Left lung (tissue), 10 donors: ENCODE data around the gene GABRD. TPM values are rescaled to one million over a fixed set of nuclear protein-coding genes. Genes with fewer than 3 reads are reported as not detected.

ENCODE experiments used
- ATAC-seq: fragments of 200-7000 bp; cut with Tn5 transposase; one replicate; pipeline ENCODE4 v1.9.1; 2020; ENCODE audit warnings: moderate library complexity
- DNase-seq, 4 donors: peaks; one replicate each; pipeline ENCODE4 v3.0.0-alpha.2; 2013 to 2020
- H3K27ac ChIP-seq, 2 donors: fragments of 200-600 bp; sonication (generic) in 1 of 2; one replicate each; pipeline versions ENCODE4 v1.5.0 to v1.8.0; 2020 to 2021
- H3K27me3 ChIP-seq, 2 donors: fragments of 200-600 bp; sonication (generic) in 1 of 2; one replicate each; pipeline versions ENCODE4 v1.5.0 to v1.8.0; 2020 to 2021
- H3K36me3 ChIP-seq, 2 donors: fragments of 200-600 bp; sonication (generic) in 1 of 2; one replicate each; pipeline versions ENCODE4 v1.5.0 to v1.8.0; 2020 to 2021
- H3K4me1 ChIP-seq, 2 donors: fragments of 200-600 bp; one replicate each; pipeline ENCODE4 v1.8.0; 2021
- H3K4me3 ChIP-seq, 2 donors: fragments of 200-600 bp; sonication (generic) in 1 of 2; one replicate each; pipeline versions ENCODE4 v1.5.0 to v1.8.0; 2020 to 2021; ENCODE audit warnings: mild to moderate bottlenecking in 1 of 2
- H3K9me3 ChIP-seq, 2 donors: fragments of 200-600 bp; sonication (generic) in 1 of 2; one replicate each; pipeline versions ENCODE4 v1.5.0 to v1.8.0; 2020 to 2021
- CTCF ChIP-seq, 2 donors: fragments of 200-600 bp; sonication (generic) in 1 of 2; IDR thresholded peaks; one replicate each; pipeline versions ENCODE4 v1.5.0 to v1.8.0; 2021; ENCODE audit warnings: antibody characterized with exemption in 2 of 2
- intact Hi-C, 2 donors: fragments of 100-400 bp; cut with DNase I; formaldehyde crosslinking; loops; one replicate each; pipeline versions ENCODE4 v1.11.2 to v1.14.2; 2022
- polyA plus RNA-seq, 6 donors: library from polyadenylated mRNA; unstranded; fragments of 120-200 nt; gene quantifications; one replicate each; pipeline ENCODE4 v1.2.1, GENCODE V29; 2013; ENCODE audit not compliant: insufficient read length in 6 of 6
- total RNA-seq, 2 donors: library from RNA; stranded (reverse); fragmentation: NEBNext Ultra II Directional; extraction: Animal tissue kit (Norgen Biotek cat#: 25700); gene quantifications; one replicate each; pipeline ENCODE4 v1.2.1, GENCODE V29; 2021
- donor health status: DM: no; HTN: yes; CAD: no.
- donor health status: DM: no; HTN: no; CAD: no.

Gene GABRD
- total and polyA plus RNA-seq, 8 donors = 0.31 to 14.2 (median 9.3) TPM

DNA sequence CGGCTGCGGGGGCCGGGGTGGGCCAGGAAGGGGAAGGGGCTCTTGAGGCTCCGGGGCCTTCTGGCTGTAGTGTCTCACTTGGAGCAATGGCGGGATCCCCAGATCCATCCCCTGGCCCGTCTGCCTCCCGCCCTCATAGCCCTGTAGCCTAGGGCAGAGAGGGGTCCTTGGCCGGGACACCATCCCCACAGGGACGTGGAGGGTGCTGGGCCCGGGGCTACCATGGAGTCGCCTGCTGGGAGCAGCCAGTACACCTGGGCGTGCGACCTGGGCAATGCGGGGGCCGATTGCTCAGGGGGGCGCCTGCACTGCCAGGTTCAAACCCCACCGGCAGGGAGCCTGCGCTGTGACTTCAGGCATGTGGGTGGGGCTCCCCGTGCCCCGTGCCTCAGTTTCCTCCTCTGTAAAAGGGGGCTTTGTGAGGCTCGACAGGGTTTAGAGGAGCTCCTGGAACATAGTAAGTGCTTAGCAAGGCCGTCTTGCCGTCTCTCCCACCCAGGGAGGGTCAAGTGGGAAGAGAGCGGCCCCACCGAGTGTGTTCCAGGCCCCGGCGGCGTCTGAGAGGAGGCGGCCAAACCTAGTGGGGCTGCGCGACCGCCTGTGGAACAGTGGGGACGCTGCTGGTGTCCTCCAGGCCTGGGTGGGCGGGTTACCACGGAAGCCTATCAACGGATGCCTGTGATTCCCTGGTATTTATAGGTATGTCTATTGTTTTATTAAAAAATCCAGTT is 51.8 kb downstream of the GABRD start:
- Histone ChIP-seq H3K36me3 (peaks cover 0 to 15% of the 10 kb centered on the region in 2 donors), H3K4me1 (no peaks in the 10 kb centered on the region), H3K4me3 (no peak overlapping the region), H3K9me3 (no peaks in the 10 kb centered on the region), H3K27me3 (peaks cover 0 to 37% of the 10 kb centered on the region in 2 donors), H3K27ac (no peak overlapping the region)
- no peak for ATAC-seq
- no peak for TF ChIP-seq CTCF (IDR thresholded peaks at IDR 0.05)
- peak in 1 of 4 donors; percentile 73 for DNase-seq
- intact Hi-C loops = no loop called here

DNA sequence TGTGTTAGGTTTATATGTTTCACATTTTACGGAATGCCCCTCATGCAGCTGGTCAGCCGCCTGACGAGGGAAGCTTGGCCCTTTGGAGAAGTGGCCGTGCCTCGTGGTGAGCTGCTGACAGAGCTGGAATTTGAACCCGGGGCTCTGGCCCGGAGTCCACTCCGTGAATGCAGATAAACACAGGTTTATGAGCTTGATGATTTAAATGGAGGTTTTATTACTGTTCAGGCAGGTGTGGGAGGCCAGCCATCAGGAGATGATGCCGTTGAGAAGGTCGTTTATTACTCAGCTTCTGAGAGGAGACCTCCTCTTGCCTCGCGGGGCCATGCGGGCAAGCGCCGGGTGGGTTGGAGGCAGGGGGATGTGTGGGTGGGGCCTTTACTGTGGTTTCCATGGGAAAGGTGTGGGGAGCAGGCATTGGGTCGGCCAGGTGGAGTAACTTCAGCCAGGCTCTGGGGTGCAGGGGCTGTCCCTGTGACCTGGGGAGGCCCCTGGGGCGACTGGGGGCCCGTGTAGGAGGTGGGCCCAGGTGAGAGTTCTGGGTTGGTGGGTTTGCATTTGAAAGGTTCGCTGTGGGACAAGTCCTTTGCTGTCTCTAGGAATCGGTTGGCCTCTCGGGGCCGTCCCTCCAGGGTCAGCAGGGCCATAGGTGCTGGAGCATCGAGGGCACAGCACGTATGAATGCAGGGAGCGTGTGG is 53.1 kb downstream of the GABRD start:
- H3K27ac ChIP-seq = no peak overlapping the region
- H3K36me3 ChIP-seq = peaks cover 0 to 18% of the 10 kb centered on the region in 2 donors
- H3K4me3 ChIP-seq = no peak overlapping the region
- peaks cover 0 to 37% of the 10 kb centered on the region in 2 donors for H3K27me3 ChIP-seq
- DNase-seq (peak in 1 of 4 donors; percentile 54), ATAC-seq (no peak)
- H3K4me1 ChIP-seq = no peaks in the 10 kb centered on the region
- no peak for TF ChIP-seq CTCF (IDR thresholded peaks at IDR 0.05)
- intact Hi-C loops = no loop called here
- peaks cover 0 to 2% of the 10 kb centered on the region in 2 donors for H3K9me3 ChIP-seq

DNA sequence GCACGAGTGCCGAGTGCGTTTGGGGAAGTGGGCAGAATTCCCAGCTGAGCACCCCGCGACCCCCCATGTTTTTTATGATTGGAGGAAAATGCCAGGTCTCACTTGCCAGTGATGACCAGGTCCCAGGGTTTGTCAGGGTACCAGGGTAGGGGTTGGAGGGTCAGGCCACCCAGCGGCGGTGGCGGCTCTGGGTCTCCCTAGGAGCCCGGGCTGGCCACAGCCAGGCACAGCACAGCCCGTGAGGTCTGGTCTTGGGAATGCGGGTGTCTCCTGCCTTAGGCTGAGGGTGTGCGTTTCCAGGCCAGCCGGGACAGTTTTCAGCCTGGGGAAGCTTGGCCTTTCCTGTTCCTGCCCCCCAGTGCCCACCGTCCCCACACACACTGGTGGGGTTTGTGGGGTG is 53.7 kb downstream of the GABRD start:
- Histone ChIP-seq H3K36me3 (peaks cover 0 to 20% of the 10 kb centered on the region in 2 donors), H3K27ac (no peak overlapping the region), H3K27me3 (peaks cover 0 to 37% of the 10 kb centered on the region in 2 donors), H3K4me1 (no peaks in the 10 kb centered on the region), H3K4me3 (no peak overlapping the region), H3K9me3 (peaks cover 0 to 8% of the 10 kb centered on the region in 2 donors)
- intact Hi-C loops = no loop called here
- DNase-seq (peak in 1 of 4 donors; percentile 62), ATAC-seq (no peak)
- no peak for TF ChIP-seq CTCF (IDR thresholded peaks at IDR 0.05)

GRCh38 chr1:2073382-2074230 is 54.5 kb downstream of the GABRD start:
- Histone ChIP-seq H3K36me3 (peaks cover 0 to 14% of the 10 kb centered on the region in 2 donors), H3K9me3 (peaks cover 0 to 15% of the 10 kb centered on the region in 2 donors), H3K27ac (no peak overlapping the region), H3K4me3 (no peak overlapping the region), H3K27me3 (peaks cover 0 to 37% of the 10 kb centered on the region in 2 donors), H3K4me1 (no peaks in the 10 kb centered on the region)
- DNase-seq (peak in 1 of 4 donors; percentile 74), ATAC-seq (no peak)
- intact Hi-C loops = no loop called here
- TF ChIP-seq CTCF (IDR thresholded peaks at IDR 0.05) = no peak
